Panc1 (cell line): ENCODE measurements around the gene TMOD1. TPM values are rescaled to one million over a fixed set of nuclear protein-coding genes. Genes with fewer than 3 reads are reported as not detected.

Experiments used
- ATAC-seq: fragments of 200-7000 bp; cut with Tn5 transposase; 2 replicates; pipeline ENCODE4 v1.9.1; 2020; ENCODE audit warnings: mild to moderate bottlenecking, moderate library complexity
- BruUV-seq: library from RNA; stranded (reverse); fragments of 400-500 nt; replicated peaks from 2 replicates; lab custom pipeline; 2021; lab: Mats Ljungman, UMichigan
- CTCF ChIA-PET: fragments of 300-600 bp; sonication (Branson Sonifier 250); formaldehyde crosslinking; loops from one replicate; lab custom pipeline; 2022; ENCODE audit warnings: antibody characterized with exemption; lab: Charles Lee
- POLR2A ChIA-PET: fragments of 300-600 bp; sonication (Branson Sonifier 250); formaldehyde crosslinking; loops from one replicate; lab custom pipeline; 2022; ENCODE audit warnings: antibody characterized with exemption; lab: Charles Lee
- DNase-seq: peaks from one replicate; pipeline ENCODE4 v3.0.0-alpha.2; 2010; ENCODE audit warnings: low read depth, low spot score
- H3K27ac ChIP-seq: 2 replicates; pipeline ENCODE4 v1.5.1; 2011; ENCODE audit warnings: mild to moderate bottlenecking, low read length, inconsistent platforms
- H3K27me3 ChIP-seq: fragments of 200-500 bp; sonication (Bioruptor generic); 2 replicates; pipeline ENCODE4 v1.6.0; 2014; ENCODE audit warnings: low read length, inconsistent platforms; ENCODE audit not compliant: control insufficient read depth, insufficient read depth
- H3K36me3 ChIP-seq: fragments of 200-500 bp; sonication (Bioruptor generic); 2 replicates; pipeline ENCODE4 v1.5.1; 2014; ENCODE audit warnings: inconsistent platforms, mild to moderate bottlenecking, low read length, moderate library complexity; ENCODE audit not compliant: control insufficient read depth, insufficient read depth
- H3K4me1 ChIP-seq: 2 replicates; pipeline ENCODE4 v1.5.1; 2011; ENCODE audit warnings: inconsistent platforms, mild to moderate bottlenecking, low read length, moderate library complexity; ENCODE audit not compliant: control insufficient read depth, insufficient read depth
- H3K4me3 ChIP-seq, 2 experiments: 2 replicates each; pipeline ENCODE4 v1.5.1; 2011 to 2012; ENCODE audit warnings: low read depth in 2 of 2, low read length in 2 of 2, mild to moderate bottlenecking in 2 of 2, inconsistent platforms in 1 of 2, moderate library complexity in 1 of 2
- H3K9me3 ChIP-seq: fragments of 200-500 bp; sonication (Bioruptor generic); 2 replicates; pipeline ENCODE4 v1.5.1; 2014; ENCODE audit warnings: low read depth, mild to moderate bottlenecking, inconsistent platforms, low read length, moderate library complexity; ENCODE audit not compliant: control insufficient read depth, insufficient read depth
- POLR2AphosphoS5 ChIP-seq: IDR thresholded peaks from 2 replicates; pipeline ENCODE4 v1.6.1; 2012; ENCODE audit warnings: mild to moderate bottlenecking, low read depth, low read length, moderate library complexity
- SIN3A ChIP-seq: IDR thresholded peaks from 2 replicates; pipeline ENCODE4 v1.6.1; 2012; ENCODE audit warnings: low read depth, mild to moderate bottlenecking, low read length, moderate library complexity, borderline replicate concordance; ENCODE audit not compliant: insufficient read depth
- TCF7L2 ChIP-seq: IDR thresholded peaks from 2 replicates; pipeline ENCODE4 v1.6.1; 2011; ENCODE audit warnings: mild to moderate bottlenecking, low read depth, low read length, inconsistent platforms
- in situ Hi-C: cut with HindIII; loops from 2 replicates; pipeline ENCODE4 v1.10.0; 2016; ENCODE audit warnings: low sequenced_read_pairs, low pct_unique_long_range_greater_than_20kb
- intact Hi-C: fragments of 100-400 bp; cut with micrococcal nuclease; formaldehyde crosslinking; loops from one replicate; pipeline ENCODE4 v1.10.0; 2022; ENCODE audit not compliant: unreplicated experiment
- total RNA-seq: library from RNA; stranded (reverse); gene quantifications from one replicate; pipeline ENCODE4 v1.2.1, GENCODE V29; 2021; ENCODE audit not compliant: unreplicated experiment
- TF ChIP-seq, protein P1 (sequence below), 2 experiments: IDR thresholded peaks; 2 replicates each; pipeline ENCODE4 v1.6.1; 2011 to 2012; ENCODE audit warnings: low read depth in 2 of 2, control low read depth in 1 of 2, low read length in 1 of 2, mild to moderate bottlenecking in 1 of 2, moderate library complexity in 1 of 2; ENCODE audit not compliant: insufficient read depth in 1 of 2
- TF ChIP-seq, protein P2 (sequence below): fragments of 450-650 bp; IDR thresholded peaks from 2 replicates; pipeline ENCODE4 v1.5.1; 2017; ENCODE audit warnings: mild to moderate bottlenecking

TMOD1 gene
- total RNA-seq, 1 experiment from 2014 or later = 1.4 TPM

- H3K27me3 ChIP-seq = no peaks in the 10 kb centered on the region
- DNase-seq (no peak), ATAC-seq (no peak)
- H3K9me3 ChIP-seq = no peaks in the 10 kb centered on the region
- no peak overlapping the region for H3K27ac ChIP-seq
- no peaks in the 10 kb centered on the region for H3K4me1 ChIP-seq
- intact Hi-C loops = no loop called here
- H3K36me3 ChIP-seq = peaks cover 37% of the 10 kb centered on the region
- TF ChIP-seq TCF7L2 (no peak), SIN3A (no peak), POLR2AphosphoS5 (no peak)
- TF ChIP-seq, protein P1, sequence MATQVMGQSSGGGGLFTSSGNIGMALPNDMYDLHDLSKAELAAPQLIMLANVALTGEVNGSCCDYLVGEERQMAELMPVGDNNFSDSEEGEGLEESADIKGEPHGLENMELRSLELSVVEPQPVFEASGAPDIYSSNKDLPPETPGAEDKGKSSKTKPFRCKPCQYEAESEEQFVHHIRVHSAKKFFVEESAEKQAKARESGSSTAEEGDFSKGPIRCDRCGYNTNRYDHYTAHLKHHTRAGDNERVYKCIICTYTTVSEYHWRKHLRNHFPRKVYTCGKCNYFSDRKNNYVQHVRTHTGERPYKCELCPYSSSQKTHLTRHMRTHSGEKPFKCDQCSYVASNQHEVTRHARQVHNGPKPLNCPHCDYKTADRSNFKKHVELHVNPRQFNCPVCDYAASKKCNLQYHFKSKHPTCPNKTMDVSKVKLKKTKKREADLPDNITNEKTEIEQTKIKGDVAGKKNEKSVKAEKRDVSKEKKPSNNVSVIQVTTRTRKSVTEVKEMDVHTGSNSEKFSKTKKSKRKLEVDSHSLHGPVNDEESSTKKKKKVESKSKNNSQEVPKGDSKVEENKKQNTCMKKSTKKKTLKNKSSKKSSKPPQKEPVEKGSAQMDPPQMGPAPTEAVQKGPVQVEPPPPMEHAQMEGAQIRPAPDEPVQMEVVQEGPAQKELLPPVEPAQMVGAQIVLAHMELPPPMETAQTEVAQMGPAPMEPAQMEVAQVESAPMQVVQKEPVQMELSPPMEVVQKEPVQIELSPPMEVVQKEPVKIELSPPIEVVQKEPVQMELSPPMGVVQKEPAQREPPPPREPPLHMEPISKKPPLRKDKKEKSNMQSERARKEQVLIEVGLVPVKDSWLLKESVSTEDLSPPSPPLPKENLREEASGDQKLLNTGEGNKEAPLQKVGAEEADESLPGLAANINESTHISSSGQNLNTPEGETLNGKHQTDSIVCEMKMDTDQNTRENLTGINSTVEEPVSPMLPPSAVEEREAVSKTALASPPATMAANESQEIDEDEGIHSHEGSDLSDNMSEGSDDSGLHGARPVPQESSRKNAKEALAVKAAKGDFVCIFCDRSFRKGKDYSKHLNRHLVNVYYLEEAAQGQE (IDR thresholded peaks at IDR 0.05; ENCODE audit: insufficient read depth in 1 of 2, low read depth in 2 of 2, low read length in 1 of 2) = no peak
- TF ChIP-seq, protein P2, sequence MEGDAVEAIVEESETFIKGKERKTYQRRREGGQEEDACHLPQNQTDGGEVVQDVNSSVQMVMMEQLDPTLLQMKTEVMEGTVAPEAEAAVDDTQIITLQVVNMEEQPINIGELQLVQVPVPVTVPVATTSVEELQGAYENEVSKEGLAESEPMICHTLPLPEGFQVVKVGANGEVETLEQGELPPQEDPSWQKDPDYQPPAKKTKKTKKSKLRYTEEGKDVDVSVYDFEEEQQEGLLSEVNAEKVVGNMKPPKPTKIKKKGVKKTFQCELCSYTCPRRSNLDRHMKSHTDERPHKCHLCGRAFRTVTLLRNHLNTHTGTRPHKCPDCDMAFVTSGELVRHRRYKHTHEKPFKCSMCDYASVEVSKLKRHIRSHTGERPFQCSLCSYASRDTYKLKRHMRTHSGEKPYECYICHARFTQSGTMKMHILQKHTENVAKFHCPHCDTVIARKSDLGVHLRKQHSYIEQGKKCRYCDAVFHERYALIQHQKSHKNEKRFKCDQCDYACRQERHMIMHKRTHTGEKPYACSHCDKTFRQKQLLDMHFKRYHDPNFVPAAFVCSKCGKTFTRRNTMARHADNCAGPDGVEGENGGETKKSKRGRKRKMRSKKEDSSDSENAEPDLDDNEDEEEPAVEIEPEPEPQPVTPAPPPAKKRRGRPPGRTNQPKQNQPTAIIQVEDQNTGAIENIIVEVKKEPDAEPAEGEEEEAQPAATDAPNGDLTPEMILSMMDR = no peak
- ChIA-PET POLR2A (interaction anchor here (0.5 kb wide), 1 partner anchor 35 kb away, joined by 3 read pairs; no protein-coding TSS in a partner anchor), CTCF (no interaction called here)
- TSS peak; percentile 6 for BruUV-seq
- no peak overlapping the region for H3K4me3 ChIP-seq
- in situ Hi-C loops = no loop called here
These were observed 144.3 kb downstream of the TMOD1 start for GRCh38 chr9:97645720-97646119.

- Histone ChIP-seq H3K4me1 (no peaks in the 10 kb centered on the region), H3K9me3 (no peaks in the 10 kb centered on the region), H3K36me3 (peaks cover 37% of the 10 kb centered on the region), H3K4me3 (no peak overlapping the region), H3K27ac (no peak overlapping the region), H3K27me3 (no peaks in the 10 kb centered on the region)
- in situ Hi-C loops = no loop called here
- TF ChIP-seq SIN3A (no peak), POLR2AphosphoS5 (no peak), TCF7L2 (no peak)
- TF ChIP-seq, protein P2 = no peak
- TF ChIP-seq, protein P1 (IDR thresholded peaks at IDR 0.05; ENCODE audit: insufficient read depth in 1 of 2, low read depth in 2 of 2, low read length in 1 of 2) = no peak
- intact Hi-C loops = no loop called here
- BruUV-seq = no TSS peak
- ChIA-PET CTCF (no interaction called here), POLR2A (interaction anchor here (0.6 kb wide), 1 partner anchor 260 kb away, joined by 3 read pairs; no protein-coding TSS in a partner anchor)
- ATAC-seq = no peak
- no peak for DNase-seq
These were observed 146.5 kb downstream of the TMOD1 start for GRCh38 chr9:97647996-97648395.
